Testis (tissue), 3 donors: ENCODE measurements around the gene NCF2. TPM values are rescaled to one million over a fixed set of nuclear protein-coding genes. Genes with fewer than 3 reads are reported as not detected.

ENCODE experiments used
- DNase-seq: peaks from one replicate; pipeline ENCODE4 v3.0.0-alpha.2; 2019
- H3K27ac ChIP-seq, 2 donors: fragments of 200-600 bp; sonication (generic); one replicate each; pipeline ENCODE4 v1.5.1; 2019
- H3K27me3 ChIP-seq: fragments of 200-600 bp; sonication (generic); one replicate; pipeline ENCODE4 v1.5.1; 2019
- H3K36me3 ChIP-seq: fragments of 200-600 bp; sonication (generic); one replicate; pipeline ENCODE4 v1.5.1; 2017; ENCODE audit warnings: low read depth; ENCODE audit errors: missing control alignments
- H3K4me1 ChIP-seq: fragments of 200-600 bp; sonication (generic); one replicate; pipeline ENCODE4 v1.5.1; 2019
- H3K4me3 ChIP-seq, 2 donors: fragments of 200-600 bp; sonication (generic); one replicate each; pipeline ENCODE4 v1.5.1; 2017 to 2019
- H3K9me3 ChIP-seq: fragments of 200-600 bp; sonication (generic); one replicate; pipeline ENCODE4 v1.5.1; 2017
- CTCF ChIP-seq, 3 experiments: fragments of 450-650 bp in 2 of 3; fragments of 200-600 bp in 1 of 3; sonication (generic) in 1 of 3; IDR thresholded peaks; one replicate each; pipeline ENCODE4 v1.5.1; 2016 to 2019; ENCODE audit warnings: antibody characterized with exemption in 3 of 3, mild to moderate bottlenecking in 2 of 3, moderate library complexity in 1 of 3
- POLR2A ChIP-seq: fragments of 450-650 bp; IDR thresholded peaks from one replicate; pipeline ENCODE4 v1.6.1; 2017; ENCODE audit warnings: antibody characterized with exemption, mild to moderate bottlenecking, moderate library complexity
- WGBS, 2 donors: methylation state at CpG; one replicate each; pipeline ENCODE4 v1.1.5; 2018; 5-methylcytosine and 5-hydroxymethylcytosine counted together
- intact Hi-C: fragments of 100-400 bp; cut with DNase I; formaldehyde crosslinking; loops from one replicate; pipeline ENCODE4 v1.15.1; 2023; ENCODE audit warnings: low total_unique reads
- polyA plus RNA-seq: library from polyadenylated mRNA; stranded (reverse); fragments of 350-450 nt; fragmentation: Illumina TruSeq; extraction: RNeasy Lipid Tissue Mini Kit (QIAGEN cat#74804); gene quantifications from one replicate; pipeline ENCODE4 v1.2.3, GENCODE V29; 2014; ENCODE audit warnings: low read depth, low replicate concordance; ENCODE audit not compliant: insufficient read depth
- total RNA-seq, 2 donors: library from RNA; depleted of rRNA; stranded (reverse); fragments of >200 nt; gene quantifications; one replicate each; pipeline ENCODE4 v1.2.3, GENCODE V29; 2016

Gene NCF2
- total and polyA plus RNA-seq, 3 donors from 2014 or later, result 1.3 to 7.8 (median 3.7) TPM

GRCh38 chr1:183596500-183596899 is 6.2 kb upstream of the NCF2 start:
- no peak for DNase-seq
- Histone ChIP-seq H3K27ac (no peak overlapping the region), H3K36me3 (no peaks in the 10 kb centered on the region), H3K4me3 (no peak overlapping the region), H3K27me3 (no peaks in the 10 kb centered on the region), H3K9me3 (no peaks in the 10 kb centered on the region), H3K4me1 (no peaks in the 10 kb centered on the region)
- intact Hi-C loops, result no loop called here
- WGBS, 2 donors, result 90 to 91% methylated on average over 5 of the region's 5 CpGs
- TF ChIP-seq POLR2A, result no peak
- TF ChIP-seq CTCF (IDR thresholded peaks at IDR 0.05), result no peak

- TF ChIP-seq CTCF (IDR thresholded peaks at IDR 0.05), result no peak
- TF ChIP-seq POLR2A, result no peak
- Histone ChIP-seq H3K4me1 (no peaks in the 10 kb centered on the region), H3K4me3 (no peak overlapping the region), H3K9me3 (no peaks in the 10 kb centered on the region), H3K36me3 (no peaks in the 10 kb centered on the region), H3K27ac (no peak overlapping the region), H3K27me3 (no peaks in the 10 kb centered on the region)
- intact Hi-C loops, result no loop called here
- WGBS, 2 donors, result 95 to 96% methylated on average over 2 of the region's 2 CpGs
- DNase-seq, result no peak
Measured at GRCh38 chr1:183595537-183595936, 5.3 kb upstream of the NCF2 start.

GRCh38 chr1:183593356-183593755 is 3.1 kb upstream of the NCF2 start:
- no peak for TF ChIP-seq POLR2A
- no peak for TF ChIP-seq CTCF (IDR thresholded peaks at IDR 0.05)
- DNase-seq, result no peak
- Histone ChIP-seq H3K4me3 (no peak overlapping the region), H3K9me3 (no peaks in the 10 kb centered on the region), H3K4me1 (no peaks in the 10 kb centered on the region), H3K27me3 (no peaks in the 10 kb centered on the region), H3K27ac (no peak overlapping the region), H3K36me3 (no peaks in the 10 kb centered on the region)
- 69 to 75% methylated on average over 3 of the region's 3 CpGs for WGBS, 2 donors
- intact Hi-C loops, result no loop called here

- Histone ChIP-seq H3K36me3 (no peaks in the 10 kb centered on the region), H3K9me3 (no peaks in the 10 kb centered on the region), H3K4me3 (no peak overlapping the region), H3K4me1 (no peaks in the 10 kb centered on the region), H3K27me3 (no peaks in the 10 kb centered on the region), H3K27ac (no peak overlapping the region)
- intact Hi-C loops, result no loop called here
- DNase-seq, result no peak
- WGBS, 2 donors, result 95 to 96% methylated on average over 7 of the region's 7 CpGs
- TF ChIP-seq CTCF (IDR thresholded peaks at IDR 0.05) (no peak), POLR2A (no peak)
Measured at GRCh38 chr1:183592733-183593132, 2.5 kb upstream of the NCF2 start.

GRCh38 chr1:183589874-183590243 is 400 bp downstream of the NCF2 start:
- no peaks in the 10 kb centered on the region for H3K9me3 ChIP-seq
- no peaks in the 10 kb centered on the region for H3K27me3 ChIP-seq
- no peaks in the 10 kb centered on the region for H3K36me3 ChIP-seq
- no peaks in the 10 kb centered on the region for H3K4me1 ChIP-seq
- intact Hi-C loops, result no loop called here
- no peak overlapping the region for H3K4me3 ChIP-seq
- no peak for DNase-seq
- 92 to 93% methylated on average over 4 of the region's 4 CpGs for WGBS, 2 donors
- no peak overlapping the region for H3K27ac ChIP-seq
- no peak for TF ChIP-seq CTCF (IDR thresholded peaks at IDR 0.05)
- TF ChIP-seq POLR2A, result no peak
